ENCODE data around the gene UBE2I. TPM values are rescaled to one million over a fixed set of nuclear protein-coding genes. Genes with fewer than 3 reads are reported as not detected.
"Not testable (repeated sequence)": the region's sequence is repeated elsewhere in the genome, so short reads cannot be mapped to it uniquely, and the experiment has no call there.

UBE2I gene
- total RNA-seq, 4 donors from 2014 or later, result 25.9 to 133 (median 63.0) TPM

DNA sequence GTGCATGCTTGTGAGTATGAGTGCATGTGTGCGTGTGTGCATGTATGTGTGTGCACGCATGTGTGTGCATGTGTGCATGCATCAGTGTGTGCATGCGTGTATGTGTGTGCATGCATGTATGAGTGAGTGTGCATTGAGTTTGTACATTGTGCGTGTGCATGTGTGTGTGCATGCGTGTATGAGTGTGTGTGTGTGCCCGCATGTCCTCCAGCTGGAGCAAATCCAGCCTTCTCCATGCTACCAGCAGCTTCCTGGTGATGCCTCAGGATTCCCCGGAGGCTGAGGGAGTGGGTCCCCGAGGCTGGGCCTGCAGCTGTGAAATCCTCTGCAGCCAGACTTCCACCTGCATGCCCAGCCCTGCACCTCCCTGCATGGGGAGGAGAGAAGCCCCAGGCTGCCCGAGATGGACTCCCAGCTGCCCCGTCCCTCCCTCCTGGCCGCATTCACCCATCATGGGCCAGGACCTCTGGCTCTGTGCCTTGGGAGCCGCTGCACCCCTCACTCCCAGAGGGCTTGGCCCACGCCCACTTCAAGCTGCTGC is 44.3 kb upstream of the UBE2I start:
- TF ChIP-seq, protein P1, sequence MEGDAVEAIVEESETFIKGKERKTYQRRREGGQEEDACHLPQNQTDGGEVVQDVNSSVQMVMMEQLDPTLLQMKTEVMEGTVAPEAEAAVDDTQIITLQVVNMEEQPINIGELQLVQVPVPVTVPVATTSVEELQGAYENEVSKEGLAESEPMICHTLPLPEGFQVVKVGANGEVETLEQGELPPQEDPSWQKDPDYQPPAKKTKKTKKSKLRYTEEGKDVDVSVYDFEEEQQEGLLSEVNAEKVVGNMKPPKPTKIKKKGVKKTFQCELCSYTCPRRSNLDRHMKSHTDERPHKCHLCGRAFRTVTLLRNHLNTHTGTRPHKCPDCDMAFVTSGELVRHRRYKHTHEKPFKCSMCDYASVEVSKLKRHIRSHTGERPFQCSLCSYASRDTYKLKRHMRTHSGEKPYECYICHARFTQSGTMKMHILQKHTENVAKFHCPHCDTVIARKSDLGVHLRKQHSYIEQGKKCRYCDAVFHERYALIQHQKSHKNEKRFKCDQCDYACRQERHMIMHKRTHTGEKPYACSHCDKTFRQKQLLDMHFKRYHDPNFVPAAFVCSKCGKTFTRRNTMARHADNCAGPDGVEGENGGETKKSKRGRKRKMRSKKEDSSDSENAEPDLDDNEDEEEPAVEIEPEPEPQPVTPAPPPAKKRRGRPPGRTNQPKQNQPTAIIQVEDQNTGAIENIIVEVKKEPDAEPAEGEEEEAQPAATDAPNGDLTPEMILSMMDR (IDR thresholded peaks at IDR 0.05), result no peak
- TF ChIP-seq POLR2A (IDR thresholded peaks at IDR 0.05), result no peak
- Histone ChIP-seq H3K4me3 (no peak overlapping the region), H3K27ac (no peak overlapping the region), H3K27me3 (peaks cover 0 to 13% of the 10 kb centered on the region in 2 donors), H3K36me3 (no peaks in the 10 kb centered on the region), H3K4me1 (no peaks in the 10 kb centered on the region), H3K9me3 (no peaks in the 10 kb centered on the region)
- no peak for DNase-seq
- intact Hi-C loops (cut with DNase I; ENCODE audit: low total_unique reads), result no loop called here

DNA sequence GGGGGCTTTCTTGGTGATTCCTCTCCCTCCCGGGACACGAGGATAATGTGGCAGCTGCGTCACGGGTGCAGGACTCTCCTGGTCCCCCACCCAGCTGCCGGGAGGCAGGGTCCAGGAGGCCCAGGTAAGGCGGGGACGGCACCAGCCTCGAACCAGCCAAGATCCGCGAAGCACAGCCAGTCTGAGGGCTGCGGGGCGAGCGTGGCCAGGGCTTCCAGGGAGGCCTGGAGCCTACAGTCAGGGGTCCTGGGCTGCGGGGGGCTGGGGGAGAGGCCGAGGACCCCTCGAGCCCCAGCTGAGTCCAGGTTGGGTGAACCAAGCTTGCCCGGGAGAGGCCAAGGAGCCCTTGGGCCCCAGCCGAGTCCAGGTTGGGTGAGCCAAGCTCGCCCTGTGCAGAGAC is 43.6 kb upstream of the UBE2I start:
- intact Hi-C loops (cut with DNase I; ENCODE audit: low total_unique reads), result no loop called here
- Histone ChIP-seq H3K27me3 (peaks cover 0 to 12% of the 10 kb centered on the region in 2 donors), H3K4me1 (no peaks in the 10 kb centered on the region), H3K9me3 (no peaks in the 10 kb centered on the region), H3K36me3 (no peaks in the 10 kb centered on the region), H3K4me3 (no peak overlapping the region), H3K27ac (no peak overlapping the region)
- no peak for TF ChIP-seq POLR2A (IDR thresholded peaks at IDR 0.05)
- TF ChIP-seq, protein P1 (IDR thresholded peaks at IDR 0.05), result no peak
- DNase-seq, result no peak

DNA sequence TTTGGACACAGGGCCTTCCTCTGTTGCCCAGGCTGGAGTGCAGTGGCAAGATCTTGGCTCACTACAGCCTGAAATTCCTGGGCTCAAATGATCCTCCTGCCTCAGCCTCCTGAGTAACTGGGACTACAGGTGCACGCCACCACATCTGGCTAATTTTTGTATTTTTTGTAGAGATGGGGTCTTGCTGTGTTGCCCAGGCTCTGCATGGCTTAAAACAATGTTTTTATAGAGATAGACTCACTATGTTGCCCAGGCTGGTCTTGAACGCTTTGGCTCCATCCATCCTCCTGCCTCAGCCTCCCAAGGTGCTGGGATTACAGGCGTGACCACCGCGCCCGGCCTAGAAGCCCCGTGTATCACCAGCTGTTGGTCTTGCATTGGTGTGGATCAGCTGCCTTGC is 40.0 kb upstream of the UBE2I start:
- H3K4me1 ChIP-seq; H3K36me3 ChIP-seq; H3K27ac ChIP-seq; H3K27me3 ChIP-seq; intact Hi-C loops (cut with DNase I; ENCODE audit: low total_unique reads); H3K9me3 ChIP-seq; DNase-seq; H3K4me3 ChIP-seq: not testable (repeated sequence)

DNA sequence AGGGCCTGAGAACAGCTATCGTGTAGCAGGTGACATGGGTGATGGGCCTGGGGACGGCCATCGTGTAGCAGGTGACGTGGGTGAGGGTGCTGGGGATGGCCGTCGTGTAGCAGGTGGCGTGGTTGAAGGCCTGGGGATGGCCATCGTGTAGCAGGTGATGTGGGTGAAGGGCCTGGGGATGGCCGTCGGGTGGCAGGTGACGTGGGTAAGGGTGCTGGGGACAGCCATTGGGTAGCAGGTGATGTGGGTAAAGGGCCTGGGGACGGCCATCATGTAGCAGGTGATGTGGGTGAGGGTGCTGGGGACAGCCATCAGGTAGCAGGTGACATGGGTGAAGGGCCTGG is 38.1 kb upstream of the UBE2I start:
- Histone ChIP-seq H3K4me3 (no peak overlapping the region), H3K27ac (no peak overlapping the region), H3K9me3 (no peaks in the 10 kb centered on the region), H3K36me3 (no peaks in the 10 kb centered on the region), H3K4me1 (peaks cover 0 to 6% of the 10 kb centered on the region in 2 donors), H3K27me3 (no peaks in the 10 kb centered on the region)
- no peak for DNase-seq
- no peak for TF ChIP-seq POLR2A (IDR thresholded peaks at IDR 0.05)
- TF ChIP-seq, protein P1 (IDR thresholded peaks at IDR 0.05), result no peak
- intact Hi-C loops (cut with DNase I; ENCODE audit: low total_unique reads), result no loop called here

DNA sequence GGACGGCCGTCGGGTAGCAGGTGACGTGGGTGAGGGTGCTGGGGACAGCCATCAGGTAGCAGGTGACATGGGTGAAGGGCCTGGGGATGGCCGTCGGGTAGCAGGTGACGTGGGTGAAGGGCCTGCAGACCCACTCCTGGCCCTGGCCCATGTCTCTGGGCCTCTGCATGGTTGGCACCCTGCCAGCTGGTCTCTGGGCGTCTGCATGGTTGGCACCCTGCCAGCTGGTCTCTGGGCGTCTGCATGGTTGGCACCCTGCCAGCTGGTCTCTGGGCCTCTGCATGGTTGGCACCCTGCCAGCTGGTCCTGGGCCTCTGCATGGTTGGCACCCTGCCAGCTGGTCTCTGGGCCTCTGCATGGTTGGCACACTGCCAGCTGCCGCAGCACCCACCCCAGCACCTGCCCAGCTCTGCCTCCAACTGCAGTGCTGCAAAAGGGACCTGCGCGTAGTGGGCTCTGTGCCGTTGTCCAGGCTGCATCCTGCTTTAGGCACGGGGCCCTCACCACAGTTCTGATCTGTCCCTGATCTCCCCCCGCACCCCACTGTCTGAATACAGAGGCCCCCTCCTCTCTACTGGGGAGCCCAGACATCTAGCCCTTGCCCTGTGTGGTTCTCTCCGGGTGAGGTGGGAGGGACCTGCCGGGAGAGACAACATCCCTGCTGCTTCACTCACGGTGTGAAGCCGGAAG is 37.6 kb upstream of the UBE2I start:
- H3K4me3 ChIP-seq; intact Hi-C loops (cut with DNase I; ENCODE audit: low total_unique reads); H3K27me3 ChIP-seq; H3K27ac ChIP-seq; H3K36me3 ChIP-seq; H3K4me1 ChIP-seq; H3K9me3 ChIP-seq: not testable (repeated sequence)
- peak in 1 of 2 donors; percentile 35 for DNase-seq

DNA sequence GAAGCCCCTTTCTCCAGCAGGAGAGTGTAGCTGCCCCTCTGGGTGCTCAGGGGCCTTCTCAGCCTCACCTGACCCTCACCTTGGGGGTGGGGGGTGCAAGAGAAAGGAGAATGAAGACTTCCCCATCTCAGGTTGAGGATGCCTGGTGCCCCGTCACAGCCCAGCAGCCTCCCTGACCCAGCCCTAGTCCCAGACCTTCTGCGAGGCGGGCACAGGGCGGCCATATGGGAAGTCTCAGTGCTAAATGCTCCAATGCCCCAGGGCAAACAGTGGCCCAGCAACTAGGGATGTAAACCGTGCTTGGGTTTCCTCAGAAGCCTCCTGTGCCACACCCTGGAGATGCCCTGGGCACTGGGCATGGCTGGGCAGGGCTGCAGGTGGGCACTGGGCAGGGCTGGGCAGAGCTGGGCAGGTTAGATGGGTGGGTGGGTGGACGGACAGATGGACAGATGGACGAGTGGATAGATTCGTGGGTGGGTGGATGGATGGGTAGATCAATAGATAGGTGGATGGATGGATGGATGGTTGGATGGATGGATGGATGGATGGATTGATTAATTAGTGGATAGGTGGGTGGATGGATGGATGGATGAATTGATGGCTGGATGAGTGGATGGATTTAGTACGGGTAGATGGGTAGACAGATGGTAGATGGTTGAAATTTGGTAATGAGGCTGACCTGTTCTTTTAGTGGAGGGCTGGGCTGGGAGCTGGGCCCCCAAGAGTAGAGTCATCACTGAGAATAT is 36.8 kb upstream of the UBE2I start:
- peaks cover 0 to 6% of the 10 kb centered on the region in 2 donors for H3K4me1 ChIP-seq
- TF ChIP-seq, protein P1 (IDR thresholded peaks at IDR 0.05), result no peak
- TF ChIP-seq POLR2A (IDR thresholded peaks at IDR 0.05), result no peak
- H3K4me3 ChIP-seq, result no peak overlapping the region
- H3K27me3 ChIP-seq, result no peaks in the 10 kb centered on the region
- intact Hi-C loops (cut with DNase I; ENCODE audit: low total_unique reads), result no loop called here
- H3K9me3 ChIP-seq, result no peaks in the 10 kb centered on the region
- no peaks in the 10 kb centered on the region for H3K36me3 ChIP-seq
- DNase-seq, result no peak
- H3K27ac ChIP-seq, result no peak overlapping the region
